ENCODE results near the gene HSD17B8.

DNA sequence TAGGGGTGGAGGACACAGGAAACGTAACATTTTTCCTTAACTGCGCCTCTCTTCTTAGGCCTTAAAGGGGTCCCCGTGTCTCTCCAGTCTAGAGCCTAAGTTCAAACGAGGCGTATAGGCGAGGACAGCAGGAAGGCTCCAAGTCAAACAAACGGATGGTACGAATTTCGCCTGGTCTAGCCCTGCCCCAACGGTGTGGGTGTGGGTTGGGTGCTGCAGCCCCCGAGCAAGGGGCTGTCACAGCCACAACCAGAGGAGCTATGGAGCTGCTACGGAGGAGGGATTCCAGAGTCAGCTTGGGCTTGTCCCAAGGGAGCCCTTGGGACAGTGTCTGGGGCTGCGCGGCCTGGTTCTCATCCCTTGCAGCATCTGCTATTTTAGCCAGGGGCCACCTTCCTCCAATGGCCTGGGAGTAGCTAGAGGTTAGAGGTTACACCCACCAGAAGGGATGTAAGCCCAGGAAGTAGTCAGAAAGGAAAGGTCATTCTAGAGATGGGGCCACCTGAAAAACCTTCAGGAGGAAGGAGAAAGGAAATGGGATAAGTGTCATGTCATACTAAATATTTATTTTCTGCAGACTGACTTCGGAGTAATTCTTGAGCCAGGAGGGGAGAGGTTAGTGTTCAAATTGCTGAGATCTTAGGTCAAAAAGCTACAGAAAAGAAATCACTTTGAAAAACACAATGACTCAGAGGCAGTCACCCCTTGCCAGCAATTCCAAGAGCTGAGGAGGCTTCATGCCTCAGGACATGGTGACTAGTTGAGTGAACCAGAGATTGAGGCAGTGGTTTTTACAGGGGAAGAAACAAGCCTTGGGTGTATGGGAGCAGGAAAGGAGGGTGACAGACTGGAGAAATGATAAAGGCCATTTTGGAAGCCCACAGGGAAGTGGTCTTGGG lies 45.5 kb downstream of the HSD17B8 start:
- TF ChIP-seq POLR2AphosphoS5 (IDR thresholded peaks at IDR 0.05; ENCODE audit: low read depth) (no peak), ZNF114 (CRISPR knock-in tag; IDR thresholded peaks at IDR 0.05) (no peak), EZH2 (IDR thresholded peaks at IDR 0.05; ENCODE audit: low read depth, unreplicated experiment) (no peak), ETS1 (IDR thresholded peaks at IDR 0.05) (no peak), EZH2phosphoT487 (IDR thresholded peaks at IDR 0.05; ENCODE audit: unreplicated experiment) (no peak)
- TF ChIP-seq, protein P1, sequence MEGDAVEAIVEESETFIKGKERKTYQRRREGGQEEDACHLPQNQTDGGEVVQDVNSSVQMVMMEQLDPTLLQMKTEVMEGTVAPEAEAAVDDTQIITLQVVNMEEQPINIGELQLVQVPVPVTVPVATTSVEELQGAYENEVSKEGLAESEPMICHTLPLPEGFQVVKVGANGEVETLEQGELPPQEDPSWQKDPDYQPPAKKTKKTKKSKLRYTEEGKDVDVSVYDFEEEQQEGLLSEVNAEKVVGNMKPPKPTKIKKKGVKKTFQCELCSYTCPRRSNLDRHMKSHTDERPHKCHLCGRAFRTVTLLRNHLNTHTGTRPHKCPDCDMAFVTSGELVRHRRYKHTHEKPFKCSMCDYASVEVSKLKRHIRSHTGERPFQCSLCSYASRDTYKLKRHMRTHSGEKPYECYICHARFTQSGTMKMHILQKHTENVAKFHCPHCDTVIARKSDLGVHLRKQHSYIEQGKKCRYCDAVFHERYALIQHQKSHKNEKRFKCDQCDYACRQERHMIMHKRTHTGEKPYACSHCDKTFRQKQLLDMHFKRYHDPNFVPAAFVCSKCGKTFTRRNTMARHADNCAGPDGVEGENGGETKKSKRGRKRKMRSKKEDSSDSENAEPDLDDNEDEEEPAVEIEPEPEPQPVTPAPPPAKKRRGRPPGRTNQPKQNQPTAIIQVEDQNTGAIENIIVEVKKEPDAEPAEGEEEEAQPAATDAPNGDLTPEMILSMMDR (conservative IDR thresholded peaks at IDR 0.05; ENCODE audit: low read depth in 2 of 2), result no peak
- TF ChIP-seq, protein P2, sequence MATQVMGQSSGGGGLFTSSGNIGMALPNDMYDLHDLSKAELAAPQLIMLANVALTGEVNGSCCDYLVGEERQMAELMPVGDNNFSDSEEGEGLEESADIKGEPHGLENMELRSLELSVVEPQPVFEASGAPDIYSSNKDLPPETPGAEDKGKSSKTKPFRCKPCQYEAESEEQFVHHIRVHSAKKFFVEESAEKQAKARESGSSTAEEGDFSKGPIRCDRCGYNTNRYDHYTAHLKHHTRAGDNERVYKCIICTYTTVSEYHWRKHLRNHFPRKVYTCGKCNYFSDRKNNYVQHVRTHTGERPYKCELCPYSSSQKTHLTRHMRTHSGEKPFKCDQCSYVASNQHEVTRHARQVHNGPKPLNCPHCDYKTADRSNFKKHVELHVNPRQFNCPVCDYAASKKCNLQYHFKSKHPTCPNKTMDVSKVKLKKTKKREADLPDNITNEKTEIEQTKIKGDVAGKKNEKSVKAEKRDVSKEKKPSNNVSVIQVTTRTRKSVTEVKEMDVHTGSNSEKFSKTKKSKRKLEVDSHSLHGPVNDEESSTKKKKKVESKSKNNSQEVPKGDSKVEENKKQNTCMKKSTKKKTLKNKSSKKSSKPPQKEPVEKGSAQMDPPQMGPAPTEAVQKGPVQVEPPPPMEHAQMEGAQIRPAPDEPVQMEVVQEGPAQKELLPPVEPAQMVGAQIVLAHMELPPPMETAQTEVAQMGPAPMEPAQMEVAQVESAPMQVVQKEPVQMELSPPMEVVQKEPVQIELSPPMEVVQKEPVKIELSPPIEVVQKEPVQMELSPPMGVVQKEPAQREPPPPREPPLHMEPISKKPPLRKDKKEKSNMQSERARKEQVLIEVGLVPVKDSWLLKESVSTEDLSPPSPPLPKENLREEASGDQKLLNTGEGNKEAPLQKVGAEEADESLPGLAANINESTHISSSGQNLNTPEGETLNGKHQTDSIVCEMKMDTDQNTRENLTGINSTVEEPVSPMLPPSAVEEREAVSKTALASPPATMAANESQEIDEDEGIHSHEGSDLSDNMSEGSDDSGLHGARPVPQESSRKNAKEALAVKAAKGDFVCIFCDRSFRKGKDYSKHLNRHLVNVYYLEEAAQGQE (IDR thresholded peaks at IDR 0.05; ENCODE audit: unreplicated experiment), result no peak
- TF ChIP-seq, protein P3, sequence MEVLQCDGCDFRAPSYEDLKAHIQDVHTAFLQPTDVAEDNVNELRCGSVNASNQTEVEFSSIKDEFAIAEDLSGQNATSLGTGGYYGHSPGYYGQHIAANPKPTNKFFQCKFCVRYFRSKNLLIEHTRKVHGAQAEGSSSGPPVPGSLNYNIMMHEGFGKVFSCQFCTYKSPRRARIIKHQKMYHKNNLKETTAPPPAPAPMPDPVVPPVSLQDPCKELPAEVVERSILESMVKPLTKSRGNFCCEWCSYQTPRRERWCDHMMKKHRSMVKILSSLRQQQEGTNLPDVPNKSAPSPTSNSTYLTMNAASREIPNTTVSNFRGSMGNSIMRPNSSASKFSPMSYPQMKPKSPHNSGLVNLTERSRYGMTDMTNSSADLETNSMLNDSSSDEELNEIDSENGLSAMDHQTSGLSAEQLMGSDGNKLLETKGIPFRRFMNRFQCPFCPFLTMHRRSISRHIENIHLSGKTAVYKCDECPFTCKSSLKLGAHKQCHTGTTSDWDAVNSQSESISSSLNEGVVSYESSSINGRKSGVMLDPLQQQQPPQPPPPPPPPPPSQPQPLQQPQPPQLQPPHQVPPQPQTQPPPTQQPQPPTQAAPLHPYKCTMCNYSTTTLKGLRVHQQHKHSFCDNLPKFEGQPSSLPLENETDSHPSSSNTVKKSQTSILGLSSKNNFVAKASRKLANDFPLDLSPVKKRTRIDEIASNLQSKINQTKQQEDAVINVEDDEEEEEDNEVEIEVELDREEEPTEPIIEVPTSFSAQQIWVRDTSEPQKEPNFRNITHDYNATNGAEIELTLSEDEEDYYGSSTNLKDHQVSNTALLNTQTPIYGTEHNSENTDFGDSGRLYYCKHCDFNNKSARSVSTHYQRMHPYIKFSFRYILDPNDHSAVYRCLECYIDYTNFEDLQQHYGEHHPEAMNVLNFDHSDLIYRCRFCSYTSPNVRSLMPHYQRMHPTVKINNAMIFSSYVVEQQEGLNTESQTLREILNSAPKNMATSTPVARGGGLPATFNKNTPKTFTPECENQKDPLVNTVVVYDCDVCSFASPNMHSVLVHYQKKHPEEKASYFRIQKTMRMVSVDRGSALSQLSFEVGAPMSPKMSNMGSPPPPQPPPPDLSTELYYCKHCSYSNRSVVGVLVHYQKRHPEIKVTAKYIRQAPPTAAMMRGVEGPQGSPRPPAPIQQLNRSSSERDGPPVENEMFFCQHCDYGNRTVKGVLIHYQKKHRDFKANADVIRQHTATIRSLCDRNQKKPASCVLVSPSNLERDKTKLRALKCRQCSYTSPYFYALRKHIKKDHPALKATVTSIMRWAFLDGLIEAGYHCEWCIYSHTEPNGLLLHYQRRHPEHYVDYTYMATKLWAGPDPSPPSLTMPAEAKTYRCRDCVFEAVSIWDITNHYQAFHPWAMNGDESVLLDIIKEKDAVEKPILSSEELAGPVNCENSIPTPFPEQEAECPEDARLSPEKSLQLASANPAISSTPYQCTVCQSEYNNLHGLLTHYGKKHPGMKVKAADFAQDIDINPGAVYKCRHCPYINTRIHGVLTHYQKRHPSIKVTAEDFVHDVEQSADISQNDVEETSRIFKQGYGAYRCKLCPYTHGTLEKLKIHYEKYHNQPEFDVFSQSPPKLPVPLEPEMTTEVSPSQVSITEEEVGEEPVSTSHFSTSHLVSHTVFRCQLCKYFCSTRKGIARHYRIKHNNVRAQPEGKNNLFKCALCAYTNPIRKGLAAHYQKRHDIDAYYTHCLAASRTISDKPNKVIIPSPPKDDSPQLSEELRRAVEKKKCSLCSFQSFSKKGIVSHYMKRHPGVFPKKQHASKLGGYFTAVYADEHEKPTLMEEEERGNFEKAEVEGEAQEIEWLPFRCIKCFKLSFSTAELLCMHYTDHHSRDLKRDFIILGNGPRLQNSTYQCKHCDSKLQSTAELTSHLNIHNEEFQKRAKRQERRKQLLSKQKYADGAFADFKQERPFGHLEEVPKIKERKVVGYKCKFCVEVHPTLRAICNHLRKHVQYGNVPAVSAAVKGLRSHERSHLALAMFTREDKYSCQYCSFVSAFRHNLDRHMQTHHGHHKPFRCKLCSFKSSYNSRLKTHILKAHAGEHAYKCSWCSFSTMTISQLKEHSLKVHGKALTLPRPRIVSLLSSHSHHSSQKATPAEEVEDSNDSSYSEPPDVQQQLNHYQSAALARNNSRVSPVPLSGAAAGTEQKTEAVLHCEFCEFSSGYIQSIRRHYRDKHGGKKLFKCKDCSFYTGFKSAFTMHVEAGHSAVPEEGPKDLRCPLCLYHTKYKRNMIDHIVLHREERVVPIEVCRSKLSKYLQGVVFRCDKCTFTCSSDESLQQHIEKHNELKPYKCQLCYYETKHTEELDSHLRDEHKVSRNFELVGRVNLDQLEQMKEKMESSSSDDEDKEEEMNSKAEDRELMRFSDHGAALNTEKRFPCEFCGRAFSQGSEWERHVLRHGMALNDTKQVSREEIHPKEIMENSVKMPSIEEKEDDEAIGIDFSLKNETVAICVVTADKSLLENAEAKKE (CRISPR knock-in tag; IDR thresholded peaks at IDR 0.05), result no peak

All from GM23338 (cell line).